Peyer's patch (tissue), 4 donors: ENCODE measurements around the gene SEPHS2. TPM values are rescaled to one million over a fixed set of nuclear protein-coding genes. Genes with fewer than 3 reads are reported as not detected.
"Not testable (repeated sequence)": the region's sequence is repeated elsewhere in the genome, so short reads cannot be mapped to it uniquely, and the experiment has no call there.

Source experiments
- DNase-seq, 3 donors: peaks; one replicate each; pipeline ENCODE4 v3.0.0-alpha.2; 2017 to 2019
- H3K27ac ChIP-seq, 4 donors: fragments of 200-600 bp; sonication (generic); one replicate each; pipeline ENCODE4 v1.5.1; 2016 to 2019
- H3K27me3 ChIP-seq, 2 donors: fragments of 200-600 bp; sonication (generic); one replicate each; pipeline ENCODE4 v1.5.1; 2019
- H3K36me3 ChIP-seq, 3 donors: fragments of 200-600 bp; sonication (generic); one replicate each; pipeline ENCODE4 v1.5.1; 2016 to 2019
- H3K4me1 ChIP-seq, 4 donors: fragments of 200-600 bp; sonication (generic); one replicate each; pipeline ENCODE4 v1.5.1; 2016 to 2019
- H3K4me3 ChIP-seq, 4 donors: fragments of 200-600 bp; sonication (generic); 1 replicate in 3 of 4; 2 replicates in 1 of 4; pipeline ENCODE4 v1.5.1; 2016 to 2019; ENCODE audit warnings: mild to moderate bottlenecking in 1 of 4
- H3K9me3 ChIP-seq, 4 donors: fragments of 200-600 bp; sonication (generic); one replicate each; pipeline ENCODE4 v1.5.1; 2016 to 2019; ENCODE audit warnings: mild to moderate bottlenecking in 1 of 4
- CTCF ChIP-seq, 6 experiments: fragments of 450-650 bp in 4 of 6; fragments of 200-600 bp in 2 of 6; sonication (generic) in 1 of 6; IDR thresholded peaks; one replicate each; pipeline ENCODE4 v1.5.1; 2017 to 2019; ENCODE audit warnings: antibody characterized with exemption in 6 of 6, mild to moderate bottlenecking in 3 of 6, moderate library complexity in 1 of 6
- POLR2A ChIP-seq, 2 donors: fragments of 450-650 bp; IDR thresholded peaks; one replicate each; pipeline ENCODE4 v1.5.1; 2017; ENCODE audit warnings: antibody characterized with exemption in 2 of 2, mild to moderate bottlenecking in 2 of 2, moderate library complexity in 2 of 2
- total RNA-seq, 4 donors: library from RNA; depleted of rRNA; stranded (reverse); fragments of >200 nt; gene quantifications; one replicate each; pipeline ENCODE4 v1.1.0, GENCODE V29; 2016

SEPHS2 gene
- total RNA-seq, 4 donors from 2014 or later = 47.9 to 130 (median 106) TPM

- DNase-seq = peak in 2 of 3 donors; percentile 59 to 68
- no peaks in the 10 kb centered on the region for H3K27me3 ChIP-seq
- H3K27ac ChIP-seq = peak overlapping the region; percentile 38 to 86 (median 67)
- TF ChIP-seq CTCF (IDR thresholded peaks at IDR 0.05) (no peak), POLR2A (IDR thresholded peaks at IDR 0.05) (no peak)
- peaks cover 0 to 11% (median 3%) of the 10 kb centered on the region in 4 donors for H3K4me1 ChIP-seq
- no peaks in the 10 kb centered on the region for H3K36me3 ChIP-seq
- no peaks in the 10 kb centered on the region for H3K9me3 ChIP-seq
- H3K4me3 ChIP-seq = peak overlapping the region; percentile 22 to 44 (median 42)
These were observed 27.8 kb upstream of the SEPHS2 start for GRCh38 chr16:30473231-30474073.

GRCh38 chr16:30472328-30472942 lies 26.8 kb upstream of the SEPHS2 start, which contains the start of gene ITGAL:
Gene ITGAL, plus strand, starts transcription at chr16:30472742. Its CDS starts 96 bp downstream, at chr16:30472838.
- H3K27me3 ChIP-seq = no peaks in the 10 kb centered on the region
- TF ChIP-seq POLR2A (IDR thresholded peaks at IDR 0.05) (peak in 1 of 2 donors; percentile 32), CTCF (IDR thresholded peaks at IDR 0.05) (no peak)
- peak; percentile 63 to 91 (median 84) for DNase-seq
- peak within 1 kb of the TSS; percentile 22 to 44 (median 42) for H3K4me3 ChIP-seq
- H3K27ac ChIP-seq = peak within 1 kb of the TSS; percentile 48 to 86 (median 67)
- H3K4me1 ChIP-seq = peaks cover 0 to 11% (median 3%) of the 10 kb centered on the region in 4 donors
- no peaks in the 10 kb centered on the region for H3K36me3 ChIP-seq
- H3K9me3 ChIP-seq = no peaks in the 10 kb centered on the region

DNA sequence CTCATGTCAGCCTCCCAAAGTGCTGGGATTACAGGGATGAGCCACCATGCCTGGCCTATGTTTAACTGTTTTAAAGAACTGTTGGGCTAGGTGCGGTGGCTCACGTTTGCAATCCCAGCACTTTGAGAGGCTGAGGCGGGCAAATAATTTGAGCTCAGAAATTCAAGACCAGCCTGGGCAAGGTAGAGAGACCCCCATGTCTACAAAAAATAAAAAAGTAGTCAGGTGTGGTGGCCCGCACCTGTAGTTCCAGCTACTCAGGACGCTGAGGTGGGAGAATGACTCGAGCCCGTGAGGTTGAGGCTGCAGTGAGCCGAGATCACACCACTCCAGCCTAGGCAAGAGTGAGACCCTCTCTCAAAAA lies 24.9 kb upstream of the SEPHS2 start:
- no peak overlapping the region for H3K4me3 ChIP-seq
- no peaks in the 10 kb centered on the region for H3K9me3 ChIP-seq
- no peaks in the 10 kb centered on the region for H3K27me3 ChIP-seq
- peaks cover 0 to 11% (median 3%) of the 10 kb centered on the region in 4 donors for H3K4me1 ChIP-seq
- TF ChIP-seq POLR2A (IDR thresholded peaks at IDR 0.05) (no peak), CTCF (IDR thresholded peaks at IDR 0.05) (no peak)
- DNase-seq = no peak
- peak overlapping the region; percentile 8 to 86 (median 38) for H3K27ac ChIP-seq
- no peaks in the 10 kb centered on the region for H3K36me3 ChIP-seq

GRCh38 chr16:30470170-30470512 lies 24.5 kb upstream of the SEPHS2 start:
- Histone ChIP-seq H3K36me3 (no peaks in the 10 kb centered on the region), H3K4me3 (no peak overlapping the region), H3K4me1 (peaks cover 0 to 11% (median 3%) of the 10 kb centered on the region in 4 donors), H3K27ac (peak overlapping the region; percentile 8 to 86 (median 38)), H3K9me3 (no peaks in the 10 kb centered on the region), H3K27me3 (no peaks in the 10 kb centered on the region)
- no peak for DNase-seq
- TF ChIP-seq POLR2A (IDR thresholded peaks at IDR 0.05) = no peak
- no peak for TF ChIP-seq CTCF (IDR thresholded peaks at IDR 0.05)

GRCh38 chr16:30464078-30464477 lies 18.4 kb upstream of the SEPHS2 start:
- Histone ChIP-seq H3K36me3 (no peaks in the 10 kb centered on the region), H3K4me1 (peaks cover 0 to 5% (median 3%) of the 10 kb centered on the region in 4 donors), H3K27me3 (no peaks in the 10 kb centered on the region), H3K4me3 (no peak overlapping the region), H3K9me3 (no peaks in the 10 kb centered on the region), H3K27ac (no peak overlapping the region)
- TF ChIP-seq POLR2A (IDR thresholded peaks at IDR 0.05) (no peak), CTCF (IDR thresholded peaks at IDR 0.05) (no peak)
- DNase-seq = no peak

DNA sequence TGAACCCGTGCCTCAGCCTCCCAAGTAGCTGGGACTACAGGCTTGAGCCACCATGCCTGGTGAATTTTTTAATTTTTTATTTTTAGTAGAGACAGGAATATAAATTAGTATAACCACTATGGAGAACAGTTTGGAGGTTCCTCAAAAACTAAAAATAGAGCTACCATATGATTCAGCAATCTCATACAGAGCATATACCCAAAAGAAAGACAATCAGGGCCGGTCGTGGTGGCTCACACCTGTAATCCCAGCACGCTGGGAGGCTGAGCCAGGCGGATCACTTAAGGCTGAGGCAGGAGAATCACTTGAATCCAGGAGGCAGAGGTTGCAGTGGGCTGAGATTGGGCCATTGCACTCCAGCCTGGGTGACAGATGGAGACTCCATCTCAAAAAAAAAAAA lies 15.8 kb upstream of the SEPHS2 start:
- not testable (repeated sequence) for H3K9me3 ChIP-seq, H3K36me3 ChIP-seq, H3K27ac ChIP-seq, H3K4me3 ChIP-seq, H3K27me3 ChIP-seq, DNase-seq
- H3K4me1 ChIP-seq = peaks cover 0 to 14% (median 11%) of the 10 kb centered on the region in 4 donors
